Urinary bladder (tissue), 4 donors: Measurements from ENCODE around the gene CDH13. TPM values are rescaled to one million over a fixed set of nuclear protein-coding genes. Genes with fewer than 3 reads are reported as not detected.

Experiments
- DNase-seq: peaks from one replicate; pipeline ENCODE4 v3.0.0-alpha.2; 2015; ENCODE audit errors: extremely low spot score
- H3K27ac ChIP-seq: one replicate; pipeline ENCODE4 v1.5.1; 2013; ENCODE audit warnings: low read depth, mild to moderate bottlenecking, moderate library complexity
- H3K36me3 ChIP-seq: one replicate; pipeline ENCODE4 v1.6.1; 2013; ENCODE audit warnings: mild to moderate bottlenecking, moderate library complexity; ENCODE audit not compliant: insufficient read depth
- H3K4me1 ChIP-seq: one replicate; pipeline ENCODE4 v1.6.1; 2013; ENCODE audit warnings: mild to moderate bottlenecking, moderate library complexity; ENCODE audit not compliant: insufficient read depth
- H3K4me3 ChIP-seq: one replicate; pipeline ENCODE4 v1.5.1; 2013; ENCODE audit warnings: low read depth, low read length
- WGBS: extraction: QIAGEN DNeasy Blood & Tissue Kit; methylation state at CpG from one replicate; pipeline ENCODE4 v1.1.7; 2013; 5-methylcytosine and 5-hydroxymethylcytosine counted together
- polyA plus RNA-seq: library from polyadenylated mRNA; stranded (reverse); fragments of 200-250 nt; gene quantifications from one replicate; pipeline ENCODE4 v1.2.3, GENCODE V29; 2013
- total RNA-seq: library from RNA; depleted of rRNA; stranded (reverse); fragments of >200 nt; gene quantifications from one replicate; pipeline ENCODE4 v1.2.3, GENCODE V29; 2014
- donor health status: healthy with polysubstance abuse.
- donor health status: healthy.

CDH13 gene
- total and polyA plus RNA-seq, 2 donors: 18.9 to 21.5 TPM

DNA sequence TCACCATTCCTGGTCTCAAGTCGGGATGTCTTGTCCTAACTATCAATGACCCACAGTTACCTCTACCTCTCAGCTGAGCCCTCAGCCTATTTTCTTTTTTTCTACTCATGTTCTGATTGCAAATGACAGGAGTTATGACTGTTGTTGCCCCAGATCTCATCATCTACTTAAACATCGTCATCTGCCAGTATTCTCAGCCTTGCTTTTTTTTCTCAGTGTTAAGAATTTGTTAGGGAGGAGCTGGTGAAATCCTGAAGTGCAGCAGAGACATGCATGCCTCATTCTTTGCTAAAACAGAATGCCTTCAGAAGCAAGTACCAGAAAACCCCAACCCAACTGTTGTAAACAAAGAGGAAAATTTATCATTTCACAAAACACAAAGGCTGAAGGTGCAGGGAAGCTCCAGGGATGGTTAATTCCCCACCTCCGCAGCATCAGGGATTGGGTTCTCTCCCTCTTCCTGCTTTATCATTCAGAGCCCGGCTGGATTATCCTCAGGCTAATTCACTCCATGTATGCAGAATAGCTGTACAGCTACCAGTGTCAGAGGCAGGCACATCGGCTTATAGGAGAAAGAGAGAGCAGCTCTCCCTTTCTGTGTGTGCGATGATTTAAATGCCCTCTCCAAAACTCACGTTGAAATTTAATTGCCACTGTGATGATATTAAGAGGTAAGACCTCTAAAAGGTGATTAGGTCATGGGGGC, 640.2 kb downstream of the CDH13 start:
- DNase-seq: no peak
- whole genome bisulfite sequencing: 71% methylated on average over 7 of the region's 7 CpGs
- H3K27ac ChIP-seq: no peak overlapping the region

DNA sequence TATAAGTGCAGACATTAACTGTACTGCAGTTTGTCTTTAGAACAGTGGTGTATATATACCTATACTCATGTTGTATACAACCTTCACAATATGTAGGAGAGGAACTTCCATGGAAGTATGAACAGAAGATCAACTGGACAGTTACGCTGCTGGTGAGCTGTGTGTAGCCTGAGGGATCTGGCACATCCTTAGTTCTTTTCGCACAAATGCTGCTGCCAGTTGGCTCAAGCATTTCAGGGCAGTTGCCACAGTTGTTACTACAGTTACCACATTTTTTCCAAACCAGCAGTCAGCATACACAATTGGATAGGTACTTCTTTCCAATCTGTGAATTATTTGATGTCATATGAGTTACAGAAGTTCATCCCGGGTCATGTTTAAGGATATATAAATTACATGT, 641.4 kb downstream of the CDH13 start:
- DNase-seq: no peak
- Histone ChIP-seq H3K4me3 (no peak overlapping the region), H3K4me1 (no peaks in the 10 kb centered on the region), H3K36me3 (no peaks in the 10 kb centered on the region), H3K27ac (no peak overlapping the region)
- WGBS: 85% methylated on average over 3 of the region's 3 CpGs

More for the DNA sequence above, 640.2 kb downstream of the CDH13 start:
- Histone ChIP-seq H3K4me3 (no peak overlapping the region), H3K4me1 (no peaks in the 10 kb centered on the region), H3K36me3 (no peaks in the 10 kb centered on the region)

GRCh38 chr16:83269048-83269447, 642.3 kb downstream of the CDH13 start:
- no peak for DNase-seq
- H3K4me3 ChIP-seq: no peak overlapping the region
- no peaks in the 10 kb centered on the region for H3K36me3 ChIP-seq
- no peaks in the 10 kb centered on the region for H3K4me1 ChIP-seq
- no peak overlapping the region for H3K27ac ChIP-seq

- Histone ChIP-seq H3K27ac (no peak overlapping the region), H3K4me1 (no peaks in the 10 kb centered on the region), H3K4me3 (no peak overlapping the region), H3K36me3 (no peaks in the 10 kb centered on the region)
- whole genome bisulfite sequencing: 58% methylated on average over 2 of the region's 2 CpGs
- DNase-seq: no peak
These were observed 642.8 kb downstream of the CDH13 start for GRCh38 chr16:83269541-83269940.

DNA sequence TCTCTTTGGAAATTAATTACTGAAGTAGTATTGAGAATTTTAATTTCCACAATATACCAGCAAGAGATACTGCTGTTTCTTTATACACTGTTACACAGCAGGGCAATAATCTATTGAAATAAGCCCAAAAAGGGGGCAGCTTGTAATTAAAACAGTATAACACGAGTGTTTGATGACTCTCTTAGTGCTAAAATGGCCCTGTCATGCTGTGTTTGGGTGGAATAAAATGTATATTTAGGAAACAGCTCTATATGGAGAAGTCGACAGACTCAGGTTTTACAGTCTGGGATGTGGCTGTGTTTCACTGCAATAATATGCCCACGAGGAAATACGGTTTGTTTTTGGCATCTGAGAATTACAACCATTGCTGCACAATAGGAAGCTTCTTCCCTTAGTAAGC, 643.3 kb downstream of the CDH13 start:
- no peaks in the 10 kb centered on the region for H3K36me3 ChIP-seq
- WGBS: 75% methylated on average over 4 of the region's 4 CpGs
- DNase-seq: no peak
- no peak overlapping the region for H3K4me3 ChIP-seq
- H3K4me1 ChIP-seq: no peaks in the 10 kb centered on the region
- no peak overlapping the region for H3K27ac ChIP-seq

GRCh38 chr16:83270640-83271039, 643.9 kb downstream of the CDH13 start:
- no peak overlapping the region for H3K4me3 ChIP-seq
- WGBS: 30% methylated on average over 3 of the region's 3 CpGs

GRCh38 chr16:83271123-83271522, 644.4 kb downstream of the CDH13 start:
- H3K27ac ChIP-seq: no peak overlapping the region
- H3K4me1 ChIP-seq: no peaks in the 10 kb centered on the region
- no peak for DNase-seq
- 52% methylated on average over 2 of the region's 2 CpGs for WGBS
- H3K4me3 ChIP-seq: no peak overlapping the region
- no peaks in the 10 kb centered on the region for H3K36me3 ChIP-seq

More at GRCh38 chr16:83270640-83271039, 643.9 kb downstream of the CDH13 start:
- no peak for DNase-seq
- no peaks in the 10 kb centered on the region for H3K36me3 ChIP-seq
- no peaks in the 10 kb centered on the region for H3K4me1 ChIP-seq
- H3K27ac ChIP-seq: no peak overlapping the region

DNA sequence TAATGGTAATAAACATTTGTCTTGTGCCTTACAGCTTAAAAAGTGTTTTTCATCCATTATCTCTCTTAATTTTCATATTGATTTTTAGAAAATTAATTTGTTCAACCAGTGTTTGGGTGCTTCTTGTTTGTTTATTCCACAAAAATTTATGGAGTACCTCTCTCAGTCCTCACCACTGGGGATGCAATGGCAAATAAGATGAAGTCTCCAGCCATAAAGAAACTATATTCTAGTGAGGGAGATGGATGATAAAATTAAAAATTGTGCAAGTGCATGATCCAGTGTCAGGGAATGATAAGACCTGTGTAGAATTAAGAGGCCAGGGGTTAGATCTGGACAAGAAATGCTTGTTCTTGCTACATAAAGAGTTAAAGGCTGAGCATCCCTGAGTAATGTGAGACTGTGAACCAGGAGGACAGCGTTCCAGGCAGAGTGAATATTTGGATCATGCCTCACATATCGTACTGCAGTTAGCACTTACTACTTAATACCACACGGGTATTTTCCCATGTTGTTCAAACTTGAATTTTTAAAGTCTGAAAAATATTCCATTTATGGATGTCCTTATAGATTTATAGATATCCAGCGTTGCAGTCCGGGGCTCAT, 645.3 kb downstream of the CDH13 start:
- Histone ChIP-seq H3K4me3 (no peak overlapping the region), H3K4me1 (no peaks in the 10 kb centered on the region), H3K27ac (no peak overlapping the region), H3K36me3 (no peaks in the 10 kb centered on the region)
- DNase-seq: no peak
- WGBS: 31% methylated on average over 5 of the region's 5 CpGs

DNA sequence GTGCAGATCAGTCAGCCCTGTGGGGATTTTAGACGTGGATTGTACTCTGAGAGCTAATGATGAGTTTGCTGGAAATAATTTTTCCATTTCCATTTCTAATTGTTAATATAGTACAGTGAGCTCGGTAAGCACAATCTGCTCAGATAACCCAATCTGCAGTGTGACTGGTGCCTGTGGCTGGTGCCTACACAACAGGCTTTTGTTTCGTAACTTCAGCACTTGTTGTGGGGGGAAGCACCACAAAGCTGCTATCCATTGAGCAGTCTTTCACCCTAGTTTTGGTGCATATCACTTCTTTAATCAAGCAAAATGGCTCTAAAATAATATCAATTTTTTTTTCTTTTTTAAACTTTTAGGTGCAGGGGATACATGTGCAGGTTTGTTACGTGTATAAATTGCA, 646.1 kb downstream of the CDH13 start:
- Histone ChIP-seq H3K4me1 (no peaks in the 10 kb centered on the region), H3K36me3 (no peaks in the 10 kb centered on the region), H3K27ac (no peak overlapping the region), H3K4me3 (no peak overlapping the region)
- WGBS: 79% methylated on average over 4 of the region's 4 CpGs
- DNase-seq: no peak

GRCh38 chr16:83273504-83274173, 646.9 kb downstream of the CDH13 start:
- Histone ChIP-seq H3K4me1 (no peaks in the 10 kb centered on the region), H3K4me3 (no peak overlapping the region), H3K27ac (no peak overlapping the region), H3K36me3 (no peaks in the 10 kb centered on the region)
- WGBS: 95% methylated on average over 9 of the region's 9 CpGs
- no peak for DNase-seq

GRCh38 chr16:83279251-83279650, 652.5 kb downstream of the CDH13 start:
- no peak overlapping the region for H3K27ac ChIP-seq
- no peaks in the 10 kb centered on the region for H3K4me1 ChIP-seq
- H3K36me3 ChIP-seq: no peaks in the 10 kb centered on the region
- WGBS: 74% methylated on average over 9 of the region's 9 CpGs
- H3K4me3 ChIP-seq: no peak overlapping the region
- no peak for DNase-seq

DNA sequence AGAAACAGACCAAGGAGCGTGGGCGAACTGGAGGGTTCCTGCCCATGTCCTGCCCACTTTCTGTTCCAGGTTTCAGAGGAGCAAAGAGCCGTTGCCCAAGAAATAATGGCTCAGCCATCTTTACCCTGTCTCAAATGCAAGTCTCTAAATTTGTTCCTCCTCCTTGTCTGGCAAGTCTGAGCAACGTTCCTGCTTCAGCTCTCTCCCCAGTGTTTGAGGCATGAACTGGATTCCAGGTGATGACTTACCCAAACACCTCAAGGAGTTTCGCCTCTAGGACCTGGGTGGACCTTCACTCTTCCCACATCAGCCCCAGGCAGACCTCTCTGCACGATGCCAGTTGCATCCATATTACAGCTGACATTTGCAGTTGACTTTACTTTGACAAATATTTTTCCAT, 659.2 kb downstream of the CDH13 start:
- WGBS: 83% methylated on average over 6 of the region's 6 CpGs
- no peak for DNase-seq

DNA sequence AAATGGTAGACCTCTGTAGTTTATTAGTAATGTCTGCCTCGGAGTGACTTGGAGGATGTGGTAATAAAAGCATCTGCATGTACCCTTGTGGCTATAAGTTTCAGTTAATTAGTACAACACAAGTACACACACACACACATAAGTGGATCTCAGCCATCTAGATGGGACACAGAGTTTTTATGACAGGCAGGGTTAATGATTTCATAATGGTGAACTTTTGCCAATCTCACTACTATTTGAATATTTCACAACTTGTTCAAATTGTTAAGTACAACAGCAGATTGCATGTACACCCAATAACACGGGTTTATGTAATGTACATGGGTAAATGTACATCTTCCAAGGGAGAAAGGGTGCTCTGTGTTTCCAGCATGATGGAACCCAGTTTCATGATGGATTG, 669.7 kb downstream of the CDH13 start:
- H3K4me3 ChIP-seq: no peak overlapping the region
- DNase-seq: no peak
- H3K4me1 ChIP-seq: no peaks in the 10 kb centered on the region
- no peaks in the 10 kb centered on the region for H3K36me3 ChIP-seq
- WGBS: 87% methylated on average over 2 of the region's 2 CpGs
- H3K27ac ChIP-seq: no peak overlapping the region

More for the DNA sequence above, 659.2 kb downstream of the CDH13 start:
- H3K36me3 ChIP-seq: no peaks in the 10 kb centered on the region
- H3K4me1 ChIP-seq: no peaks in the 10 kb centered on the region
- H3K27ac ChIP-seq: no peak overlapping the region
- H3K4me3 ChIP-seq: no peak overlapping the region

- Histone ChIP-seq H3K4me3 (no peak overlapping the region), H3K36me3 (no peaks in the 10 kb centered on the region), H3K4me1 (no peaks in the 10 kb centered on the region), H3K27ac (no peak overlapping the region)
- DNase-seq: no peak
These were observed 671.8 kb downstream of the CDH13 start for GRCh38 chr16:83298541-83298940.
